ENCODE data around the gene SLC6A2.

SLC6A2 gene

GRCh38 chr16:55672471-55672870 lies 16.7 kb downstream of the SLC6A2 start:
- no peak for DNase-seq (ENCODE audit: low read depth)

GRCh38 chr16:55678161-55678821 lies 22.5 kb downstream of the SLC6A2 start:
- no peak for DNase-seq (ENCODE audit: low read depth)

GRCh38 chr16:55682086-55682485 lies 26.3 kb downstream of the SLC6A2 start:
- DNase-seq (ENCODE audit: low read depth), result no peak

GRCh38 chr16:55685973-55686372 lies 30.2 kb downstream of the SLC6A2 start:
- DNase-seq (ENCODE audit: low read depth), result no peak

- DNase-seq (ENCODE audit: low read depth), result no peak
Measured at GRCh38 chr16:55686671-55687070, 30.9 kb downstream of the SLC6A2 start.

- DNase-seq (ENCODE audit: low read depth), result no peak
Measured at GRCh38 chr16:55687802-55688201, 32.0 kb downstream of the SLC6A2 start.

GRCh38 chr16:55690841-55691240 lies 35.1 kb downstream of the SLC6A2 start:
- no peak for DNase-seq (ENCODE audit: low read depth)

- DNase-seq (ENCODE audit: low read depth), result no peak
Measured at GRCh38 chr16:55691771-55692170, 36.0 kb downstream of the SLC6A2 start.

GRCh38 chr16:55695595-55695994 lies 39.8 kb downstream of the SLC6A2 start:
- DNase-seq (ENCODE audit: low read depth), result no peak

- no peak for DNase-seq (ENCODE audit: low read depth)
Measured at GRCh38 chr16:55697867-55698266, 42.1 kb downstream of the SLC6A2 start.

GRCh38 chr16:55698331-55698730 lies 42.5 kb downstream of the SLC6A2 start:
- DNase-seq (ENCODE audit: low read depth), result no peak

GRCh38 chr16:55698946-55699345 lies 43.2 kb downstream of the SLC6A2 start:
- no peak for DNase-seq (ENCODE audit: low read depth)

- DNase-seq (ENCODE audit: low read depth), result no peak
Measured at GRCh38 chr16:55699616-55700015, 43.8 kb downstream of the SLC6A2 start.

- DNase-seq (ENCODE audit: low read depth), result no peak
Measured at GRCh38 chr16:55700067-55700466, 44.3 kb downstream of the SLC6A2 start.

GRCh38 chr16:55700961-55701360 lies 45.2 kb downstream of the SLC6A2 start:
- no peak for DNase-seq (ENCODE audit: low read depth)

GRCh38 chr16:55701442-55702319 lies 45.9 kb downstream of the SLC6A2 start:
- DNase-seq (ENCODE audit: low read depth), result peak; percentile 16

- no peak for DNase-seq (ENCODE audit: low read depth)
Measured at GRCh38 chr16:55703003-55704001, 47.5 kb downstream of the SLC6A2 start.

GRCh38 chr16:55706739-55707384 lies 51.1 kb downstream of the SLC6A2 start:
- no peak for DNase-seq (ENCODE audit: low read depth)

GRCh38 chr16:55709801-55710200 lies 54.0 kb downstream of the SLC6A2 start:
- DNase-seq (ENCODE audit: low read depth), result no peak

- no peak for DNase-seq (ENCODE audit: low read depth)
Measured at GRCh38 chr16:55710466-55710865, 54.7 kb downstream of the SLC6A2 start.
